Neural cell (in vitro differentiated cells): Measurements from ENCODE around the gene SLC6A11. TPM values are rescaled to one million over a fixed set of nuclear protein-coding genes. Genes with fewer than 3 reads are reported as not detected.
A peak's percentile ranks its signal among the peaks of the same experiment; 100 is the strongest.

Source experiments
- H2AFZ ChIP-seq: fragments of 200-600, 300-800 bp; sonication (generic), shearing (Covaris generic); 2 replicates; pipeline ENCODE4 v1.6.0; 2014; ENCODE audit warnings: low read depth, mild to moderate bottlenecking, antibody characterized with exemption, low read length, moderate library complexity
- H3F3A ChIP-seq: fragments of 200-600 bp; shearing (Covaris generic); 2 replicates; pipeline ENCODE4 v1.6.1; 2016; ENCODE audit warnings: mild to moderate bottlenecking, moderate library complexity, mixed read lengths, antibody characterized with exemption, low read length; ENCODE audit not compliant: insufficient read depth, poor library complexity, severe bottlenecking
- H3K27ac ChIP-seq: fragments of 200-600, 300-800 bp; sonication (generic), shearing (Covaris generic); 2 replicates; pipeline ENCODE4 v1.5.1; 2014; ENCODE audit warnings: mild to moderate bottlenecking, low read length, moderate library complexity
- H3K27me3 ChIP-seq: fragments of 300-800, 200-600 bp; sonication (generic), shearing (Covaris generic); 2 replicates; pipeline ENCODE4 v1.6.0; 2014; ENCODE audit warnings: mild to moderate bottlenecking, low read depth, low read length, moderate library complexity; ENCODE audit not compliant: insufficient read depth
- H3K36me3 ChIP-seq: fragments of 300-800, 200-600 bp; sonication (generic), shearing (Covaris generic); 2 replicates; pipeline ENCODE4 v1.5.1; 2014; ENCODE audit warnings: mild to moderate bottlenecking, antibody characterized with exemption, low read length, moderate library complexity; ENCODE audit not compliant: insufficient read depth
- H3K4me2 ChIP-seq: fragments of 300-800, 200-600 bp; sonication (generic), shearing (Covaris generic); 2 replicates; pipeline ENCODE4 v1.6.0; 2014; ENCODE audit warnings: mild to moderate bottlenecking, low read length
- H3K4me3 ChIP-seq: fragments of 300-800, 200-600 bp; sonication (generic), shearing (Covaris generic); 2 replicates; pipeline ENCODE4 v1.5.1; 2014; ENCODE audit warnings: mild to moderate bottlenecking, low read length, moderate library complexity
- H3K79me2 ChIP-seq: fragments of 200-600 bp; shearing (Covaris generic); replicated peaks from 2 replicates; pipeline ENCODE4 v1.6.0; 2014; ENCODE audit warnings: mild to moderate bottlenecking, low read length, moderate library complexity; ENCODE audit not compliant: insufficient read depth
- H3K9ac ChIP-seq: fragments of 300-800, 200-600 bp; sonication (generic), shearing (Covaris generic); 2 replicates; pipeline ENCODE4 v1.6.1; 2016; ENCODE audit warnings: mild to moderate bottlenecking, low read length, mixed read lengths
- H3K9me2 ChIP-seq: fragments of 200-600 bp; shearing (Covaris generic); 2 replicates; pipeline ENCODE4 v1.6.1; 2016; ENCODE audit warnings: mild to moderate bottlenecking, low read length, mixed read lengths; ENCODE audit not compliant: insufficient read depth
- H3K9me3 ChIP-seq: fragments of 200-600, 300-800 bp; sonication (generic), shearing (Covaris generic); 2 replicates; pipeline ENCODE4 v1.6.1; 2016; ENCODE audit warnings: mild to moderate bottlenecking, mixed run types, low read length, moderate library complexity, mixed read lengths
- H4K20me1 ChIP-seq: fragments of 200-600 bp; shearing (Covaris generic); 2 replicates; pipeline ENCODE4 v1.6.1; 2016; ENCODE audit warnings: mild to moderate bottlenecking, mixed run types; ENCODE audit not compliant: insufficient read depth
- CTCF ChIP-seq: fragments of 450-650 bp; IDR thresholded peaks from 2 replicates; pipeline ENCODE4 v1.5.1; 2014; ENCODE audit warnings: antibody characterized with exemption, mild to moderate bottlenecking, moderate library complexity; ENCODE audit not compliant: poor library complexity, severe bottlenecking
- EP300 ChIP-seq: fragments of 450-650 bp; conservative IDR thresholded peaks from 2 replicates; pipeline ENCODE4 v1.6.1; 2014; ENCODE audit warnings: antibody characterized with exemption, mild to moderate bottlenecking, moderate library complexity; ENCODE audit not compliant: poor library complexity, severe bottlenecking
- EZH2 ChIP-seq: fragments of 200-600, 300-800 bp; shearing (Covaris generic), sonication (generic); IDR thresholded peaks from 2 replicates; pipeline ENCODE4 v1.6.1; 2014; ENCODE audit warnings: antibody characterized with exemption, low read length, borderline replicate concordance, mild to moderate bottlenecking; ENCODE audit not compliant: insufficient read depth, poor library complexity, severe bottlenecking
- MXI1 ChIP-seq: fragments of 450-650 bp; conservative IDR thresholded peaks from 2 replicates; pipeline ENCODE4 v1.6.1; 2014; ENCODE audit warnings: antibody characterized with exemption, mild to moderate bottlenecking; ENCODE audit not compliant: poor library complexity, severe bottlenecking
- POLR2AphosphoS5 ChIP-seq: IDR thresholded peaks from 2 replicates; pipeline ENCODE4 v1.6.1; 2012
- RAD21 ChIP-seq: fragments of 450-650 bp; conservative IDR thresholded peaks from 2 replicates; pipeline ENCODE4 v1.6.1; 2014; ENCODE audit warnings: antibody characterized with exemption, mild to moderate bottlenecking, moderate library complexity
- SMC3 ChIP-seq: fragments of 450-650 bp; conservative IDR thresholded peaks from 2 replicates; pipeline ENCODE4 v1.6.1; 2014; ENCODE audit warnings: antibody characterized with exemption, mild to moderate bottlenecking, moderate library complexity; ENCODE audit not compliant: poor library complexity
- TAF1 ChIP-seq: IDR thresholded peaks from 2 replicates; pipeline ENCODE4 v1.6.1; 2012; ENCODE audit warnings: low read depth
- polyA plus RNA-seq: library from polyadenylated mRNA; depleted of rRNA; stranded (reverse); fragments of >200 nt; gene quantifications from 2 replicates; pipeline ENCODE4 v1.2.3, GENCODE V29; 2014
- TF ChIP-seq, protein P1 (sequence below): IDR thresholded peaks from 2 replicates; pipeline ENCODE4 v1.6.1; 2012; ENCODE audit warnings: borderline replicate concordance

The SLC6A11 gene
- polyA plus RNA-seq, 1 donor from 2014 or later, result 4.2 TPM

DNA sequence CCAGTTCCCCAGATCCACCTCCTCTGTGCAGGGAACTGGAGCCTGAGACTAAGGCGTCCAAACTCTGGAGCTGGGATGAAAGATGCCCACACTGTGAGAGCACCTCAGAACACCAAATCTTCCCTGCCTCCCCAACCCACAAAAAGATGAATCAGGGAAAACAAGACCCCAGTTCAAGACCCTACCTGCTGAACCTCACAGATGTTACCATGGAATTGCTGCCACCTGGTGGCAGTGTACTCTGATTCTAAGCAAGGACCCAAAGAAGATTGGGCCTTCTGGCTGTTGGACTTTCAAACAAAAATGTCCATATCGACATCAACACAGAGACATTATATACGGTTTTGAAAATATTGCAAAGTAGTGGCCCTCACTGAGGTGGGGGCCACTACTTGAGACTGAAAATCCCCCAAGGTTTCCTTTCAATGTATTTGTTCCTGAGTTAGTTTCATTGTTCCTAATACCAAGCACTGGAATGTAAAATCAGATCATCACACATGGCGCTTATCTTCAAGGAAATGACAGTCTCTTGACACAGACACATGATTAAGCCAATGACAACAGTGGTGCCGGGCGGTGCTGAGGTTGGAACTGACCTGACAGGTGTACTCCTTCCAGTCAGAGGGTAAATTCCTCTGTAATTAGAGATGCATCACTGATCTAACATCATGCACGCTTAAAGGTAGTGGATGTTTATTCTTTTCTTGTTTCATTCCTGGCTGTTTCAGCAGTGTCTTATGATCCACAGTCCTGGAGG is 67.6 kb downstream of the SLC6A11 start:
- H3K27me3 ChIP-seq, result no peaks in the 10 kb centered on the region
- no peak overlapping the region for H2AFZ ChIP-seq
- peak; percentile 79 for TF ChIP-seq SMC3
- peak; percentile 74 for TF ChIP-seq CTCF
- peak; percentile 26 for TF ChIP-seq EP300
- TF ChIP-seq MXI1, result no peak
- no peak for TF ChIP-seq EZH2
- TF ChIP-seq RAD21, result peak; percentile 71
- TF ChIP-seq POLR2AphosphoS5, result peak; percentile 51
- no peaks in the 10 kb centered on the region for H3K36me3 ChIP-seq
- H3K9me2 ChIP-seq, result no peaks in the 10 kb centered on the region
- no peaks in the 10 kb centered on the region for H4K20me1 ChIP-seq
- no peak overlapping the region for H3K9ac ChIP-seq
- no peak overlapping the region for H3K4me3 ChIP-seq
- no peaks in the 10 kb centered on the region for H3K79me2 ChIP-seq
- H3F3A ChIP-seq, result no peaks in the 10 kb centered on the region
- H3K27ac ChIP-seq, result peak overlapping the region; percentile 38
- no peak overlapping the region for H3K4me2 ChIP-seq
- H3K9me3 ChIP-seq, result no peaks in the 10 kb centered on the region

- Histone ChIP-seq H3K4me2 (no peak overlapping the region), H3K27me3 (no peaks in the 10 kb centered on the region), H3K27ac (no peak overlapping the region), H3K9me3 (peaks cover 8% of the 10 kb centered on the region), H3K9me2 (no peaks in the 10 kb centered on the region), H3K36me3 (no peaks in the 10 kb centered on the region), H3K4me3 (no peak overlapping the region), H3K9ac (no peak overlapping the region), H3K79me2 (no peaks in the 10 kb centered on the region), H2AFZ (no peak overlapping the region), H3F3A (no peaks in the 10 kb centered on the region), H4K20me1 (no peaks in the 10 kb centered on the region)
- TF ChIP-seq TAF1, result no peak
- no peak for TF ChIP-seq EP300
- TF ChIP-seq, protein P1, sequence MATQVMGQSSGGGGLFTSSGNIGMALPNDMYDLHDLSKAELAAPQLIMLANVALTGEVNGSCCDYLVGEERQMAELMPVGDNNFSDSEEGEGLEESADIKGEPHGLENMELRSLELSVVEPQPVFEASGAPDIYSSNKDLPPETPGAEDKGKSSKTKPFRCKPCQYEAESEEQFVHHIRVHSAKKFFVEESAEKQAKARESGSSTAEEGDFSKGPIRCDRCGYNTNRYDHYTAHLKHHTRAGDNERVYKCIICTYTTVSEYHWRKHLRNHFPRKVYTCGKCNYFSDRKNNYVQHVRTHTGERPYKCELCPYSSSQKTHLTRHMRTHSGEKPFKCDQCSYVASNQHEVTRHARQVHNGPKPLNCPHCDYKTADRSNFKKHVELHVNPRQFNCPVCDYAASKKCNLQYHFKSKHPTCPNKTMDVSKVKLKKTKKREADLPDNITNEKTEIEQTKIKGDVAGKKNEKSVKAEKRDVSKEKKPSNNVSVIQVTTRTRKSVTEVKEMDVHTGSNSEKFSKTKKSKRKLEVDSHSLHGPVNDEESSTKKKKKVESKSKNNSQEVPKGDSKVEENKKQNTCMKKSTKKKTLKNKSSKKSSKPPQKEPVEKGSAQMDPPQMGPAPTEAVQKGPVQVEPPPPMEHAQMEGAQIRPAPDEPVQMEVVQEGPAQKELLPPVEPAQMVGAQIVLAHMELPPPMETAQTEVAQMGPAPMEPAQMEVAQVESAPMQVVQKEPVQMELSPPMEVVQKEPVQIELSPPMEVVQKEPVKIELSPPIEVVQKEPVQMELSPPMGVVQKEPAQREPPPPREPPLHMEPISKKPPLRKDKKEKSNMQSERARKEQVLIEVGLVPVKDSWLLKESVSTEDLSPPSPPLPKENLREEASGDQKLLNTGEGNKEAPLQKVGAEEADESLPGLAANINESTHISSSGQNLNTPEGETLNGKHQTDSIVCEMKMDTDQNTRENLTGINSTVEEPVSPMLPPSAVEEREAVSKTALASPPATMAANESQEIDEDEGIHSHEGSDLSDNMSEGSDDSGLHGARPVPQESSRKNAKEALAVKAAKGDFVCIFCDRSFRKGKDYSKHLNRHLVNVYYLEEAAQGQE, result no peak
- TF ChIP-seq RAD21, result no peak
- no peak for TF ChIP-seq EZH2
- TF ChIP-seq POLR2AphosphoS5, result no peak
- no peak for TF ChIP-seq MXI1
- TF ChIP-seq CTCF, result no peak
- no peak for TF ChIP-seq SMC3
Measured at GRCh38 chr3:10887015-10887414, 71.0 kb downstream of the SLC6A11 start.
